AG04449 (cell line): ENCODE measurements around the gene SLC47A1.

ENCODE experiments used
- CTCF ChIA-PET: fragments of 350-600 bp; formaldehyde crosslinking; extraction: SDS; loops from one replicate; lab custom pipeline; 2021; ENCODE audit warnings: antibody characterized with exemption; lab: Yijun Ruan, JAX
- POLR2A ChIA-PET: fragments of 400-600, 350-600 bp; formaldehyde crosslinking; extraction: SDS; loops from one replicate; lab custom pipeline; 2020; ENCODE audit warnings: antibody characterized with exemption, inconsistent platforms; lab: Yijun Ruan, JAX
- DNase-seq: peaks from one replicate; pipeline ENCODE4 v3.0.0-alpha.2; 2010; ENCODE audit warnings: low read depth, low spot score
- H3K4me3 ChIP-seq: 2 replicates; pipeline ENCODE4 v1.5.1; 2011; ENCODE audit warnings: low read depth, mild to moderate bottlenecking, control low read depth, low read length
- CTCF ChIP-seq: IDR thresholded peaks from one replicate; pipeline ENCODE4 v1.5.1; 2011; ENCODE audit warnings: mild to moderate bottlenecking, moderate library complexity, low read length, control low read depth, inconsistent platforms; ENCODE audit not compliant: insufficient read depth; ENCODE audit errors: missing control alignments

The SLC47A1 gene

GRCh38 chr17:19537111-19537510 is 3.5 kb downstream of the SLC47A1 start:
- ChIA-PET POLR2A (no interaction called here), CTCF (interaction anchor here (1.4 kb wide), 2 partner anchors 24 to 174 kb away, joined by 4 to 6 read pairs; no protein-coding TSS in a partner anchor)
- DNase-seq = no peak
- H3K4me3 ChIP-seq = no peak overlapping the region
- no peak for TF ChIP-seq CTCF

GRCh38 chr17:19538095-19539039 is 4.7 kb downstream of the SLC47A1 start:
- H3K4me3 ChIP-seq = no peak overlapping the region
- TF ChIP-seq CTCF = no peak
- CTCF ChIA-PET = interaction anchor here (0.5 to 1.4 kb wide), 3 partner anchors 19 to 175 kb away, joined by 3 to 6 read pairs (median 4); no protein-coding TSS in a partner anchor
- POLR2A ChIA-PET = no interaction called here
- no peak for DNase-seq

- no peak overlapping the region for H3K4me3 ChIP-seq
- no peak for TF ChIP-seq CTCF
- no peak for DNase-seq
- POLR2A ChIA-PET = no interaction called here
- CTCF ChIA-PET = no interaction called here
These were observed 5.4 kb downstream of the SLC47A1 start for GRCh38 chr17:19539040-19539399.

GRCh38 chr17:19539841-19540311 is 6.2 kb downstream of the SLC47A1 start:
- H3K4me3 ChIP-seq = no peak overlapping the region
- ChIA-PET CTCF (no interaction called here), POLR2A (no interaction called here)
- TF ChIP-seq CTCF = no peak
- no peak for DNase-seq

- POLR2A ChIA-PET = no interaction called here
- CTCF ChIA-PET = no interaction called here
- DNase-seq = no peak
- no peak overlapping the region for H3K4me3 ChIP-seq
- no peak for TF ChIP-seq CTCF
These were observed 7.2 kb downstream of the SLC47A1 start for GRCh38 chr17:19540706-19541370.

GRCh38 chr17:19541445-19541844 is 7.8 kb downstream of the SLC47A1 start:
- H3K4me3 ChIP-seq = no peak overlapping the region
- ChIA-PET POLR2A (no interaction called here), CTCF (no interaction called here)
- no peak for DNase-seq
- no peak for TF ChIP-seq CTCF
